A549 (cell line): ENCODE measurements around the gene PCED1B. TPM values are rescaled to one million over a fixed set of nuclear protein-coding genes. Genes with fewer than 3 reads are reported as not detected.

Experiments
- ATAC-seq, 2 experiments: fragments of 200-7000 bp in 1 of 2; fragments of >200 bp in 1 of 2; cut with Nextera tagmentation in 1 of 2; cut with Tn5 transposase in 1 of 2; 3 replicates each; pipeline versions ENCODE4 v1.8.0 to v1.9.1; 2018 to 2020; ENCODE audit warnings: mild to moderate bottlenecking in 1 of 2, moderate library complexity in 1 of 2
- CTCF ChIA-PET: fragments of 300-600 bp; sonication (Branson Sonifier 250); formaldehyde crosslinking; extraction: SDS; loops from one replicate; lab custom pipeline; 2021; ENCODE audit warnings: antibody characterized with exemption, inconsistent platforms; lab: Yijun Ruan, JAX
- POLR2A ChIA-PET: fragments of 350-600 bp; formaldehyde crosslinking; extraction: SDS; loops from one replicate; lab custom pipeline; 2021; ENCODE audit warnings: antibody characterized with exemption, inconsistent platforms; lab: Yijun Ruan, JAX
- DNase-seq, 2 experiments: peaks; one replicate each; pipeline versions ENCODE4 v3.0.0 to v3.0.0-alpha.2; 2011 to 2016; ENCODE audit warnings: low read depth in 1 of 2, low spot score in 1 of 2
- FAIRE-seq: peaks from 2 replicates; lab custom pipeline; 2011; peaks lifted over from hg19 to GRCh38; lab: Jason Lieb, UNC
- H3K27ac ChIP-seq, 2 experiments: fragments of >200 bp; sonication (Bioruptor Twin); formaldehyde crosslinking; 3 replicates each; pipeline ENCODE4 v1.5.1; 2016 to 2017
- H3K4me1 ChIP-seq: fragments of >200 bp; sonication (Bioruptor Twin); formaldehyde crosslinking; 3 replicates; pipeline ENCODE4 v1.6.1; 2016
- H3K4me2 ChIP-seq: fragments of >200 bp; sonication (Bioruptor Twin); formaldehyde crosslinking; 3 replicates; pipeline ENCODE4 v1.6.1; 2016
- H3K4me3 ChIP-seq: fragments of >200 bp; sonication (Bioruptor Twin); formaldehyde crosslinking; 3 replicates; pipeline ENCODE4 v1.5.1; 2016
- H3K9me3 ChIP-seq: fragments of >200 bp; sonication (Bioruptor Twin); formaldehyde crosslinking; 3 replicates; pipeline ENCODE4 v1.6.1; 2016
- FOSL2 ChIP-seq, 2 experiments: fragments of 450-650 bp in 1 of 2; fragments of >200 bp in 1 of 2; sonication (Bioruptor Twin) in 1 of 2; formaldehyde crosslinking; IDR thresholded peaks; 2 replicates each; pipeline versions ENCODE4 v1.5.0 to v1.6.1; 2016 to 2020; ENCODE audit warnings: mild to moderate bottlenecking in 1 of 2, moderate library complexity in 1 of 2
- HEYL ChIP-seq: fragments of 250-450 bp; sonication (Bioruptor Pico); IDR thresholded peaks from 2 replicates; pipeline ENCODE4 v1.8.0; 2021; ENCODE audit warnings: mild to moderate bottlenecking, moderate library complexity
- JUN ChIP-seq, 2 experiments: fragments of >200 bp; sonication (Bioruptor Twin); formaldehyde crosslinking; IDR thresholded peaks; 2 replicates in 1 of 2; 3 replicates in 1 of 2; pipeline ENCODE4 v1.6.1; 2016 to 2017
- JUNB ChIP-seq: fragments of >200 bp; sonication (Bioruptor Twin); formaldehyde crosslinking; IDR thresholded peaks from 2 replicates; pipeline ENCODE4 v1.6.1; 2016
- MYC ChIP-seq: IDR thresholded peaks from 2 replicates; pipeline ENCODE4 v1.6.1; 2012; ENCODE audit warnings: mild to moderate bottlenecking, inconsistent platforms, low read length, improper control_type of control experiment, borderline replicate concordance
- NPAS2 ChIP-seq: fragments of 250-450 bp; sonication (Bioruptor Pico); IDR thresholded peaks from 2 replicates; pipeline ENCODE4 v1.8.0; 2022; ENCODE audit warnings: mild to moderate bottlenecking, moderate library complexity, borderline replicate concordance
- POLR2A ChIP-seq: IDR thresholded peaks from 2 replicates; pipeline ENCODE4 v1.6.1; 2012; ENCODE audit warnings: mild to moderate bottlenecking, low read length
- RAD21 ChIP-seq, 2 experiments: fragments of >200 bp in 1 of 2; sonication (Bioruptor Twin) in 1 of 2; formaldehyde crosslinking in 1 of 2; IDR thresholded peaks in 1 of 2; conservative IDR thresholded peaks in 1 of 2; 2 replicates in 1 of 2; 3 replicates in 1 of 2; pipeline ENCODE4 v1.6.1; 2012 to 2018; ENCODE audit warnings: inconsistent platforms in 1 of 2
- RARB ChIP-seq: fragments of 250-450 bp; sonication (Bioruptor Pico); IDR thresholded peaks from 2 replicates; pipeline ENCODE4 v1.8.0; 2021; ENCODE audit warnings: mild to moderate bottlenecking, moderate library complexity
- RNF2 ChIP-seq: fragments of 200-600 bp; sonication (generic); IDR thresholded peaks from 2 replicates; pipeline ENCODE4 v1.6.1; 2016; ENCODE audit warnings: low read depth, mild to moderate bottlenecking, antibody characterized with exemption, moderate library complexity, borderline replicate concordance
- WGBS: methylation state at CpG from one replicate; pipeline ENCODE4 v1.1.6; 2017; ENCODE audit errors: missing lambda C conversion rate; 5-methylcytosine and 5-hydroxymethylcytosine counted together
- polyA plus RNA-seq, 4 experiments: library from polyadenylated mRNA; depleted of rRNA in 3 of 4; stranded (reverse); fragments of >200 nt; fragmentation: RNase III in 1 of 4; extraction: RNeasy Plus Mini Kit Qiagen cat#74134 plus additional on column Dnase treatment in 1 of 4; gene quantifications; 2 replicates in 3 of 4; 3 replicates in 1 of 4; pipeline ENCODE4 v1.2.3, GENCODE V29; 2011 to 2017
- TF ChIP-seq, protein P1 (sequence below): IDR thresholded peaks from 2 replicates; pipeline ENCODE4 v1.6.1; 2012
- TF ChIP-seq, protein P2 (sequence below): fragments of 150-350 bp; IDR thresholded peaks from 2 replicates; pipeline ENCODE4 v1.6.1; 2014; ENCODE audit warnings: low read depth, mild to moderate bottlenecking, low read length
- TF ChIP-seq, protein P3 (sequence below): IDR thresholded peaks from 2 replicates; pipeline ENCODE4 v1.6.1; 2012; ENCODE audit warnings: low read depth, borderline replicate concordance
- TF ChIP-seq, protein P4 (sequence below): fragments of 250-450 bp; sonication (Bioruptor Pico); IDR thresholded peaks from 2 replicates; pipeline ENCODE4 v1.5.0; 2021; ENCODE audit warnings: mild to moderate bottlenecking, moderate library complexity, borderline replicate concordance

The PCED1B gene
- polyA plus RNA-seq, 2 of the 4 experiments (the other 2 are of a cell fraction), result 74.6 to 108 TPM

DNA sequence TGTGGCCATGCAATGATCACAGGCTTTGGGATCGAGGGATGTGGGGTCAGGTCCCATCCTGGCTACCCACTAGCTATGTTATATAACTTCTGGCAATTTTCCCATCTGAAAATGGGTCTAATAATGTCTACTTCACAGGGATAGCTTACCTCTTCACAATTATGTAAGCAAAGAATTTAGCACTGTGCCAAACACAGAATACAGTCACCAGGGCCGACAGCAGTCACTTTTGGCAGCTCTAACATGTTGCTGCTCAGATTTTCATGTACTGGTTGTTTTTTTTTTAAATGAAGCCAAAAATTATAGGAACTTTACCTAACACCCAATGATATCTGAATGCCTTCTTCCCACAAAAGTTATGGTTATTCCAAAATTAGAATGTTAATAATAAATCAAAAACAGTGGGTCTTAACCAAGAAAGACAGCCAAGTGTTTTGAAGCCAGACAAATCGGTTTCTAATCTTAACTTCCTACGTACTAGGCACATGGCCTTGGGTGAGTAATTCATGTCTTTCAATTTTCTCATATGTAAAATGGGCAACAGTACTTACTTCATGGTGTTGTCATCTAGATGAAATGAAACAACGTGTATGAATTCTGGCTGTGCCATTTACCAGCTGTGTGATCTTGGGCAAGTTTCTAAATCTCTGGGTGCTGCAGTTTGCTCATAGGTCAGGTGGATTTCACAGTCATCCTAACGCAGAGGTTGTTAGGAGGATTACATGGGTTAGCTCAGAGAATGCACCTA is 13.0 kb upstream of the PCED1B start:
- ChIA-PET POLR2A (no interaction called here), CTCF (interaction anchor here (0.8 to 6.8 kb wide), 4 partner anchors 12 to 275 kb away, joined by 3 to 93 read pairs (median 10); partner anchors contain the start of genes AMIGO2 and PCED1B)
- FAIRE-seq, result peak; percentile 76
- ATAC-seq, result no peak
- Histone ChIP-seq H3K4me3 (no peak overlapping the region), H3K27ac (no peak overlapping the region), H3K4me1 (peaks cover 40% of the 10 kb centered on the region), H3K9me3 (0 out of 3 replicates have a peak, but pooled peaks cover 2% of the 10 kb centered on the region), H3K4me2 (no peak overlapping the region)
- DNase-seq, result no peak
- 86% methylated on average over 6 of the region's 6 CpGs for WGBS
- TF ChIP-seq POLR2A (no peak), JUN (IDR thresholded peaks at IDR 0.05) (no peak), MYC (no peak), RARB (no peak)
- TF ChIP-seq, all 56 proteins: peak for 0

DNA sequence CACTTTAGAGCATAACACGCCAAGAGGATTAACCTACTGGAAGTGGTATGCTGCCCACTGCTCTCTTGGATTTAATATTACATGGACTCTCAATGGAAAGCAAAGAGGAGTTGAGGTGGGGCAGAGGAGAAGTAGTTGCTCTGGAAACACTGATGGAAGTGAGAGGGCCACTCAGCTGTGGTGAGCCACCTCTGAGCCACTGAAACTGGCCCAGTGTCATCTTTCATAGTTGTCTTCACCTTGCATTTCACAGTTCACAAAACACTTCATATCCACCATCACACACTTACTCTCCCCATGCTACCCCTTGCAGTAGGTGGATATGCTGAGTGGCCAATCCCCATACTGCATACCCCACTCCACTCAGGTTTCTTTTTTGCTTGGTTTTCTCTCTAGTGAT is 12.2 kb upstream of the PCED1B start:
- DNase-seq (no peak), ATAC-seq (no peak), FAIRE-seq (no peak)
- CTCF ChIA-PET, result interaction anchor here (1.5 to 6.8 kb wide), 3 partner anchors 12 to 942 kb away, joined by 3 to 93 read pairs (median 14); partner anchors contain the start of genes AMIGO2 and PCED1B
- TF ChIP-seq RNF2 (no peak), FOSL2 (IDR thresholded peaks at IDR 0.05) (no peak), FOSL2 (CRISPR knock-in tag; IDR thresholded peaks at IDR 0.05) (no peak), HEYL (CRISPR knock-in tag) (no peak), POLR2A (no peak), NPAS2 (CRISPR knock-in tag) (no peak), JUNB (no peak), RAD21 (conservative IDR thresholded peaks at IDR 0.05 in 1 of 2, IDR thresholded peaks at IDR 0.05 in 1 of 2) (no peak)
- TF ChIP-seq, protein P1, sequence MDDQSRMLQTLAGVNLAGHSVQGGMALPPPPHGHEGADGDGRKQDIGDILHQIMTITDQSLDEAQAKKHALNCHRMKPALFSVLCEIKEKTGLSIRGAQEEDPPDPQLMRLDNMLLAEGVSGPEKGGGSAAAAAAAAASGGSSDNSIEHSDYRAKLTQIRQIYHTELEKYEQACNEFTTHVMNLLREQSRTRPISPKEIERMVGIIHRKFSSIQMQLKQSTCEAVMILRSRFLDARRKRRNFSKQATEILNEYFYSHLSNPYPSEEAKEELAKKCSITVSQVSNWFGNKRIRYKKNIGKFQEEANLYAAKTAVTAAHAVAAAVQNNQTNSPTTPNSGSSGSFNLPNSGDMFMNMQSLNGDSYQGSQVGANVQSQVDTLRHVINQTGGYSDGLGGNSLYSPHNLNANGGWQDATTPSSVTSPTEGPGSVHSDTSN, result no peak
- TF ChIP-seq, protein P2, sequence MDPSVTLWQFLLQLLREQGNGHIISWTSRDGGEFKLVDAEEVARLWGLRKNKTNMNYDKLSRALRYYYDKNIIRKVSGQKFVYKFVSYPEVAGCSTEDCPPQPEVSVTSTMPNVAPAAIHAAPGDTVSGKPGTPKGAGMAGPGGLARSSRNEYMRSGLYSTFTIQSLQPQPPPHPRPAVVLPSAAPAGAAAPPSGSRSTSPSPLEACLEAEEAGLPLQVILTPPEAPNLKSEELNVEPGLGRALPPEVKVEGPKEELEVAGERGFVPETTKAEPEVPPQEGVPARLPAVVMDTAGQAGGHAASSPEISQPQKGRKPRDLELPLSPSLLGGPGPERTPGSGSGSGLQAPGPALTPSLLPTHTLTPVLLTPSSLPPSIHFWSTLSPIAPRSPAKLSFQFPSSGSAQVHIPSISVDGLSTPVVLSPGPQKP, result no peak
- TF ChIP-seq, protein P3, sequence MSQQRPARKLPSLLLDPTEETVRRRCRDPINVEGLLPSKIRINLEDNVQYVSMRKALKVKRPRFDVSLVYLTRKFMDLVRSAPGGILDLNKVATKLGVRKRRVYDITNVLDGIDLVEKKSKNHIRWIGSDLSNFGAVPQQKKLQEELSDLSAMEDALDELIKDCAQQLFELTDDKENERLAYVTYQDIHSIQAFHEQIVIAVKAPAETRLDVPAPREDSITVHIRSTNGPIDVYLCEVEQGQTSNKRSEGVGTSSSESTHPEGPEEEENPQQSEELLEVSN, result no peak
- TF ChIP-seq, protein P4, sequence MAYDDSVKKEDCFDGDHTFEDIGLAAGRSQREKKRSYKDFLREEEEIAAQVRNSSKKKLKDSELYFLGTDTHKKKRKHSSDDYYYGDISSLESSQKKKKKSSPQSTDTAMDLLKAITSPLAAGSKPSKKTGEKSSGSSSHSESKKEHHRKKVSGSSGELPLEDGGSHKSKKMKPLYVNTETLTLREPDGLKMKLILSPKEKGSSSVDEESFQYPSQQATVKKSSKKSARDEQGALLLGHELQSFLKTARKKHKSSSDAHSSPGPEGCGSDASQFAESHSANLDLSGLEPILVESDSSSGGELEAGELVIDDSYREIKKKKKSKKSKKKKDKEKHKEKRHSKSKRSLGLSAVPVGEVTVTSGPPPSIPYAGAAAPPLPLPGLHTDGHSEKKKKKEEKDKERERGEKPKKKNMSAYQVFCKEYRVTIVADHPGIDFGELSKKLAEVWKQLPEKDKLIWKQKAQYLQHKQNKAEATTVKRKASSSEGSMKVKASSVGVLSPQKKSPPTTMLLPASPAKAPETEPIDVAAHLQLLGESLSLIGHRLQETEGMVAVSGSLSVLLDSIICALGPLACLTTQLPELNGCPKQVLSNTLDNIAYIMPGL (CRISPR knock-in tag), result no peak
- 93% methylated on average over 1 of the region's 1 CpG for WGBS
- no peak overlapping the region for H3K4me2 ChIP-seq
- peak overlapping the region in 1 of 2 experiments; percentile 63; a peak in 2 of 6 replicates for H3K27ac ChIP-seq
- 0 out of 3 replicates have a peak, but pooled peaks cover 2% of the 10 kb centered on the region for H3K9me3 ChIP-seq
- no peak overlapping the region for H3K4me3 ChIP-seq
- H3K4me1 ChIP-seq, result peaks cover 47% of the 10 kb centered on the region
- POLR2A ChIA-PET, result no interaction called here
